ENCODE measurements around the gene CD44.
"Not testable (repeated sequence)": the region's sequence is repeated elsewhere in the genome, so short reads cannot be mapped to it uniquely, and the experiment has no call there.

Gene CD44

GRCh38 chr11:35207471-35208403 is 68.8 kb downstream of the CD44 start:
- in situ Hi-C loops (cut with MboI; ENCODE audit: low sequenced_read_pairs) = no loop called here

DNA sequence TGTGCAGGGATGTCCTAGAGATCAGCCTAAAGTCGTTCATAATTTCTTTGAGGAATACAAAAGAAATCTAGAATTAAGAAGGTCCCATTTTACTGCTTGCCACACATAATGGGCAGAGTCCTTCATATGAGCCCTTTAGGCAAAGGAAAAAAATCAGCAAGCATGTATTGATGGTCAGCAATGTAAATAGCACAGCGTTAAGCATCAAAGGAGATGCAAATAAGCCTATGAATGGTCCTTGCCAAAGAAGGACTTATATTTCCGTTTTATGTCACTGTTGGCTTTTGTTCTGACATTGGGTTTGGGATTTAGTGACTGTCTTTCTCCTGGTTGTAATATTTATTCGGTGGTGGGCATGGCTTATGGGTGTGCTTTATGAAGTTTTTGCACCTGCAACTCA is 69.8 kb downstream of the CD44 start:
- in situ Hi-C loops (cut with MboI; ENCODE audit: low sequenced_read_pairs) = no loop called here

DNA sequence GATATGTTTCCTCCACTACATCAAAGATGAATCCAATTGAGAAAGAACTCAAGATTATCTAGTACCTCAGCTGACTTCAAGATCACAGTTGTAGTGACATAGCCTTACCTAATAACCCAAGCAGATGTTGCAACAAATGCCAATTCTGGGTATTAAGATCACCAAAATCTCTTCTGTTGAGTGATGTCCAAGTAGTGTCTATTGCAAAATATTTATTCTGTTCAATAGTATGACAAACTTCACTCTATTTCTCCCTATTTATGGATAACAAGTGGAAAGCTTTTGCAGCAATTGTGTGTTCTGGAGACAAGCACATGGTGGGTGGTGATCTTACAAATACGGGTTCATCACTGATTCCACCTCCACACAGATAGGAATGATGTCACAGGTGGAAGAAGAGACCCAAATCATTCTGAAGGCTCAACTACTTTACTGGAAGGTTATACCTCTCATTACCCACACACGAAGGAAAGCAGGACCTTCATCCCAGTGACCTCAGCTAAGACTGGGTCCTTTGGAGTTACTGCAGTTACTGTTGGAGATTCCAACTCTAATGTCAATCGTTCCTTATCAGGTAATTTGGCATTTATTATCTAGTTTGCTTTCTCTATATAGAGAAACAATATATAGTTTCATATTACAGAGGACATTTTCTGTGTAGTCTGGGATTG is 72.0 kb downstream of the CD44 start:
- in situ Hi-C loops (cut with MboI; ENCODE audit: low sequenced_read_pairs) = no loop called here

DNA sequence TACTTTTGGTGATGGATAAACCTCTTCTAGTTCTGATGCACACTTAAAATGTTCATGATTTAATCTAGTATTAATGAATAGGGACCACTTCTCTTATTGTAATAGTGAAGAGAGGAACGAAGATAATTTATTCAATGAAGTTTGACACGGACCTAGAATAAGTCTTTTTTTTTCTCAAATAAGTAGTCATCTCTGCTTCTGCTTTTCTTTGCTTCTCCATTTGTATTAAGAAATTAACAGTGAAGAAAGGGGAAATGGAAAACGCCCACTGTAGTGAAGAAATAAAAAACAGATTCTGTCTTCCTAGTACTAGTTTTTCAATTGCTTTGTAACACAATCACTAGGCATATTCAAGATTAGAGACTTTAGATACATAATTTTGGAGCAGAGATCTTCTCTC is 73.0 kb downstream of the CD44 start:
- in situ Hi-C loops (cut with MboI; ENCODE audit: low sequenced_read_pairs) = no loop called here

DNA sequence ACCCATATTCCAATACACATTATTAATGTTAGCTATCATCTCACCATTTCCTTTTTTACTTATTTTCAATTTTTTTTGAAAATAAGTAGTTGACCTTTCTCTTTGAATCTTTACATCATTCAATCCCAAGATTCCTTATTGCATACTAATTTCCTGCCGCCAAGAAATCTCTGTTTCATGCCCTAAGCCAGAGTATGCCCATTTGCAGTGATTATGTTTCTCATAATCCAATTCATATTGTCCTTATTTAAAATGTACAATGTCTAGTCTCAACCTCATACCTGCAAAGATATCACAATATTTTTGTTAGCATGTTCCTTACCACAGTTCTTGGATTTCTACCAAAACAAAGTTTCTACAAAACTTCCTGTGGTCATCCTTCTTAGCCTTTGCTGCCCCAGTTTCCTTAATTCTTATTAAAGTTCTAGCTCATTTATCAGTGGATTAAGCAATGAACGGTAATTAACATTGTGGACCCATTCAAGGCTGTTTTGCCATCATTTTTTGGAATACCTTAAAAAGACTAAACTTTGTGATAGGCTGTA is 75.3 kb downstream of the CD44 start:
- in situ Hi-C loops (cut with MboI; ENCODE audit: low sequenced_read_pairs) = no loop called here

DNA sequence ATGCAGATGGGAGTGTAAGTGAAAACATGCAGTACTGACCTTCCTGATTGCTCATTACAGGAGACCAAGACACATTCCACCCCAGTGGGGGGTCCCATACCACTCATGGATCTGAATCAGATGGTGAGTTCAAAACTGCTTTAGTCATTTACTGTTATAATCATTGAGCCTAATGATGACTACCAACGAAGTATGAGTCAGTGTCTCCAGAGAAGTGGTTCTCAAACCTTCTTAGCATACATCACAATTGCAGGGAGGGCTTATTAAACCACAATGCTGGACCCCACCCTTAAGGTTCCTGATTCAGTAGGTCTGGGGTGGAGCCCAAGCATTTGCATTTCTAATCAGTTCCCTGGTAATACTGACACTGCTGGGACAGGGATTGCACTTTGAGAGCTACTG is 75.8 kb downstream of the CD44 start:
- in situ Hi-C loops (cut with MboI; ENCODE audit: low sequenced_read_pairs) = no loop called here

GRCh38 chr11:35215945-35216344 is 77.0 kb downstream of the CD44 start:
- in situ Hi-C loops (cut with MboI; ENCODE audit: low sequenced_read_pairs) = no loop called here

DNA sequence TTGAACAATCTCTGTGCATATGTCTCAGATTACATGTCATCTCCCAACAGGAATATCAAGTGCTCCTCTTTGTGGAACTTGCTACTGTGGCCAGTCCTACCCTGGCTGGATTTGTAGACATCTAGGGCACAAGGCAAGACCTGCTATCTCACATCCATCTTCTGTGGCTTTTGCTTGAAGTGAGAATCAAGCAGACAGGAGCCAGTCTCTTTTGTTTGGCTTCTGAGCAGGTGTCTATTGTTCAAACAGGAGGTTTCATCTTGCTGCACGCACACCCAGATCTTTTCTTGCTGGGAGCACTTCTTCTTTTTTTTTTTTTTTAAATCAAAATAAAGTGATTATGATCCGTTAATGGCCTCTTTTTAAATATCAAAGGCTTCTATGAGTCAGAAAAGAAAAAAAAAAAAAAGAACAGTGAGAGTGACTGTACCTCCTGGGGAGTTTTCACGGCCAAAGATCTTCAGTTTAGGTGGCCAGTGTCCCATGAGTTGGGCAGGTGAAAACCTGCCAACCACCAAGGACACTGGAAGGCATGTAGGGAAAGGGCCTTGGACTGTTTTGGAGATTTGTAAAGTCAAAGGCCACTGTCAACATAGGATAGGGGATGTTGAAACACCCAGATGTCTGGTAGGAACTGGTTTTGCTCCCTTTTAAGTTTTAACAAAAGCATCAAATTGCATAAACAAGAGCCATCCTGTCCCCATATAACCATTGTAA is 78.1 kb downstream of the CD44 start:
- in situ Hi-C loops (cut with MboI; ENCODE audit: low sequenced_read_pairs) = no loop called here

DNA sequence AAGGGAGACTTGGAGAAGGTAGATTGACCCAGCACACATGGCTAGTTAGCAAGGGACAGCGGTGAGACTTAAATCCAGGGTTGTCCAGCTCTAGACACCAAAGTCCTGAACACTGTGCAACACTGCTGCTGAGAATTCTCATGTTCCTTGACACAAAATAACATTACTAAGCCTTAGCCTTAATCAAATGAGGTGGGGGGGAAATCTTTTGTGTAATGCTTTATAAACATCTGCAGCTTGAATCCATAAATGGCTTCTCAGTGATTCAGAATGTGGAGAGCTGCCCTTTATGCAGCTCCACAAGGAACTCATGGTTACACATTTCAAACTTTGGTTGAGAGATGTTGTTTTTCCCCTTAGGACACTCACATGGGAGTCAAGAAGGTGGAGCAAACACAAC is 80.0 kb downstream of the CD44 start:
- in situ Hi-C loops (cut with MboI; ENCODE audit: low sequenced_read_pairs) = no loop called here

GRCh38 chr11:35223371-35223796 is 84.4 kb downstream of the CD44 start:
- in situ Hi-C loops (cut with MboI; ENCODE audit: low sequenced_read_pairs) = no loop called here

- in situ Hi-C loops (cut with MboI; ENCODE audit: low sequenced_read_pairs) = no loop called here
These were observed 85.0 kb downstream of the CD44 start for GRCh38 chr11:35223991-35224390.

- in situ Hi-C loops (cut with MboI; ENCODE audit: low sequenced_read_pairs) = no loop called here
These were observed 87.1 kb downstream of the CD44 start for GRCh38 chr11:35225946-35226520.

GRCh38 chr11:35226756-35227155 is 87.8 kb downstream of the CD44 start:
- in situ Hi-C loops (cut with MboI; ENCODE audit: low sequenced_read_pairs) = not testable (repeated sequence)

- in situ Hi-C loops (cut with MboI; ENCODE audit: low sequenced_read_pairs) = no loop called here
These were observed 88.8 kb downstream of the CD44 start for GRCh38 chr11:35227576-35228327.

DNA sequence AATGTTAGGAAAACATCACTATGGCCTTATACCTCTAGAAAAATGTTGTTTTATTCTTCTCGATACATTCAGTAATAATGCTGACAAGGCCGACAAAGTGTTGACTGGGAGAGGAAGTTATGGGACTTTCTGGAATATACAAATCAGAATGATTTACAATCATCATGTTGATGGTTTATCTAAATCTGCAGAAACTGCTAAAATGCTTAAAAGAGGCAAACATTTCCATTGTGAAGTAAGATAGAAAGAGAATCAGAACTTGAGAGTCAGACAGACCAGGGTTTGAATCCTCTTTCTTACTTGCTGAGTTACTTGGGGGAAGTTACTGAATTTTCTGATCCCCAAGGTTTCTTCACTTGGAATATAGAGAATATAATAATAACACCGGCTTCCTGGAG is 89.4 kb downstream of the CD44 start:
- in situ Hi-C loops (cut with MboI; ENCODE audit: low sequenced_read_pairs) = no loop called here

GRCh38 chr11:35230388-35230787 is 91.4 kb downstream of the CD44 start:
- in situ Hi-C loops (cut with MboI; ENCODE audit: low sequenced_read_pairs) = no loop called here

GRCh38 chr11:35231076-35231860 is 92.3 kb downstream of the CD44 start:
- in situ Hi-C loops (cut with MboI; ENCODE audit: low sequenced_read_pairs) = no loop called here

DNA sequence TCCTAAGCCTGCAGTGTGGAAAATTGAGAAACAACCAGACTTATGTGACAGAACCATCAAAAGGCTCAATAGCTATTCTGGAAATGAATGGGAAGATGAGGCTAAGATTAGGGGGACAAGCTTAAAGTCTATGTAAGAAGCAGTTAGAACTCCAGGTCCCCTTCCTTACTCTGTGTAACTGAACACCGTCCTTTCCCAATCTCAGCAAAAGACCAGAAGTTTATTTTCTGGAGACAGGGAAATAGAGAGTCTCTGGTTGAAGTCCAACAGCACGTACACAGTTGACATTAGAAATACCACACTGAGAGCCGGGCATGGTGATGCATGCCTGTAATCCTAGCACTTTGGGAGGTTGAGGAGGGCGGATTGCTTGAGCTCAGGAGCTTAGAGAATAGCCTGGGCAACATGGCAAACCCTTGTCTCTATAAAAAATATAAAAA is 93.9 kb downstream of the CD44 start:
- in situ Hi-C loops (cut with MboI; ENCODE audit: low sequenced_read_pairs) = no loop called here

DNA sequence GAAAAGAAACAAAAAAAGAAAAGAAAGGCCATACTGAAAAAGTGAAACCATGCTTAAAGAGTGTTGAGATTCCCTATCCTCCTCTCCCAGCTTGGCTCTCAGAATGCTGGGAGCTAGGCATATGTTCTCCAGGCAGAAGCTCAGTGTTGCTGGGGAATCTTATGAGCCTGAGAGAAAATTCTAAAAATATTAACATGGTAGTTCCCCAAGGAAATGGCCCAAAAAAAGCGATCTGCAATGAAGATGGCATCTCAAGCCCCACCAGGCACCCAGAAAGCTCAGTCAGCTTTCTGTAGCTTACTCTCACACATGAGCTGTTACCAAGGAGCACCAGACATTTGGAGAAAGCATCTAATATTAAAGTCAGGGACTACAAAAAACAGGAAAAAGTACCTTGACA is 94.5 kb downstream of the CD44 start:
- in situ Hi-C loops (cut with MboI; ENCODE audit: low sequenced_read_pairs) = no loop called here
